Prostate gland (tissue), 2 donors: ENCODE results near the gene MARCHF2.

Experiments
- POLR2A ChIP-seq: fragments of 450-650 bp; IDR thresholded peaks from one replicate; pipeline ENCODE4 v1.6.1; 2016; ENCODE audit warnings: antibody characterized with exemption, mild to moderate bottlenecking
- TF ChIP-seq, protein P1 (sequence below), 4 experiments: fragments of 200-600 bp in 2 of 4; fragments of 450-650 bp in 2 of 4; sonication (generic) in 2 of 4; IDR thresholded peaks; 1 replicate in 3 of 4; 2 replicates in 1 of 4; pipeline ENCODE4 v1.5.1; 2016 to 2019; ENCODE audit warnings: antibody characterized with exemption in 4 of 4, mild to moderate bottlenecking in 2 of 4, moderate library complexity in 2 of 4

DNA sequence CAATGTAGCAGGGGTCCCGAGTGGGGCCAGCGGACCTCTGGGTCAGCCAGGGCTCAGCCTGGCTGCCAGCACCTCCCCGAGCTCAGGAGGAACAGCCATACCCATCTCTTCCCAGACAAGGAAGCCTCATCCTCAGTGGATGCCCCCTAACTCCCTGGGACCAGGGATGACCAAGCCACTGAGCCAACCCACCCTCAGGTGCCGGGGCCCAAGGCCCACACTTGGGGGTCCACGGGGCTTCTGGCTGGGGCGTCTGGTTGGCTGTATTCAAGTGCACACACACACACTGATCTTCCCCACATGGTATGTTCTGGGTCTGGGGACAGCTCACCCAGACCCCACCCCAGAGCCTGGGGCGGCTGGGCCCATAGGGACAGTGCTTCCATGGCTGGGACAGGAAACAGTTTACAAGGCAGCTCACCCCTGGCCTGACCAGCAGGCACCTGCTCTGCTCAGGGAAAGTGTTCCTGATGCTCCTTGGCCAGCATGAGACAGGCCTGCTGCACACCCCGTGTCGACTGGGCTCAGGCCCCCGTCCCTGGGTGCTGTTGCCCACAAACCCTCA lies 15.3 kb upstream of the MARCHF2 start:
- TF ChIP-seq, protein P1, sequence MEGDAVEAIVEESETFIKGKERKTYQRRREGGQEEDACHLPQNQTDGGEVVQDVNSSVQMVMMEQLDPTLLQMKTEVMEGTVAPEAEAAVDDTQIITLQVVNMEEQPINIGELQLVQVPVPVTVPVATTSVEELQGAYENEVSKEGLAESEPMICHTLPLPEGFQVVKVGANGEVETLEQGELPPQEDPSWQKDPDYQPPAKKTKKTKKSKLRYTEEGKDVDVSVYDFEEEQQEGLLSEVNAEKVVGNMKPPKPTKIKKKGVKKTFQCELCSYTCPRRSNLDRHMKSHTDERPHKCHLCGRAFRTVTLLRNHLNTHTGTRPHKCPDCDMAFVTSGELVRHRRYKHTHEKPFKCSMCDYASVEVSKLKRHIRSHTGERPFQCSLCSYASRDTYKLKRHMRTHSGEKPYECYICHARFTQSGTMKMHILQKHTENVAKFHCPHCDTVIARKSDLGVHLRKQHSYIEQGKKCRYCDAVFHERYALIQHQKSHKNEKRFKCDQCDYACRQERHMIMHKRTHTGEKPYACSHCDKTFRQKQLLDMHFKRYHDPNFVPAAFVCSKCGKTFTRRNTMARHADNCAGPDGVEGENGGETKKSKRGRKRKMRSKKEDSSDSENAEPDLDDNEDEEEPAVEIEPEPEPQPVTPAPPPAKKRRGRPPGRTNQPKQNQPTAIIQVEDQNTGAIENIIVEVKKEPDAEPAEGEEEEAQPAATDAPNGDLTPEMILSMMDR (IDR thresholded peaks at IDR 0.05), result no peak
- no peak for TF ChIP-seq POLR2A
